ACHN (cell line): ENCODE data around the gene TFF2.

ENCODE experiments used
- DNase-seq: peaks from one replicate; pipeline ENCODE4 v3.0.0-alpha.2; 2015
- in situ Hi-C: cut with HindIII; loops from 2 replicates; pipeline ENCODE4 v1.10.0; 2017; ENCODE audit warnings: low sequenced_read_pairs, low pct_ligation_motif_present, low pct_unique_long_range_greater_than_20kb

TFF2 gene, protein sequence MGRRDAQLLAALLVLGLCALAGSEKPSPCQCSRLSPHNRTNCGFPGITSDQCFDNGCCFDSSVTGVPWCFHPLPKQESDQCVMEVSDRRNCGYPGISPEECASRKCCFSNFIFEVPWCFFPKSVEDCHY

GRCh38 chr21:42350927-42351426 lies at the start of gene TFF2:
TSS of gene TFF2 (minus strand) at chr21:42350994. CDS start at chr21:42350957, 37 bp downstream.
- no peak for DNase-seq
- in situ Hi-C loops, result no loop called here

DNA sequence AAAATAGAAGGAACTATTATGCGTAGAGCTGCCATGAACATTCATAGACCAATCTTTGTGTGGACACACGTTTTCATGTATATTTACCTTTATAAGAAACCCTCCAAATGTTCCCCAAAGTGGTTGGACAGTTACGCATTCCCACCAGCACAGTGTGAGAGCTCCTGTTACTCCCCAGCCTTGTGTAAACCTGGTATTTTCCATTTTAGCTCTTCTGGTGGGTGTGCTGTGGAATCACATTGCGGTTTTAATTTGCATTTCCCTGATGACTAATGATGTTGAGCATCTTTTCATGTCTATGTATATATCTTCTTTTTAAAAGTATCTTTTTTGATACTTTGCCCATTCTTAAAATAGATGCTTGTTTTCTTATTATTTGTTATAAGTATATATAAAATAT lies 49.7 kb upstream of the TFF2 start:
- in situ Hi-C loops, result no loop called here
- no peak for DNase-seq

DNA sequence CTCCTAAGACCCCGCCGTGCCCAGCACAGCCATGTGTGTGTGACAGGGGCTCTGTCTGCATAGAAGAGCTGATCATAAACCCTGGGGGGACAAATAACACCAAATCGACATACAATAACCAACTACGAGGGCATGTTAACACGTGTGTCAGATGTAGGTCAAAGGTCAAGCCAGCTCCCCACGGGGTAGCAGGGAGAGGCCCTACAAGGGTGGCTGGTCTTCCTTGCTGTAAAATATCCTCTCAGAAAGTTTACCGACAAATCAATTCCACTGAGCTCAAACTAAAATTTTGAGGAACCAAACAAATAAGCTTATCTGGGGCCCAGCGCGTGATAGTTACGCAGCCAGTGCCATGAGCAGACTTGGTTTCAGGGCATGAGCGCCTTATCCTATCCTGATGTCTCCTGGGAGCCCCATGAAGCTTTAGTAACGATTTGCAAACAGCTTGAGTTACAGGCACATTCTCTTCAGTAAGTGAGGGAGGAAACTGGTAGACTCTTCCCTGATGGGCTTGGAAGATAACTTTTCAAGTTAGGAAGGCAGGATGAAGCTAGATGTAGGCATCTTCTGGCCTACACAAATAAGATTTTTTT lies 47.7 kb upstream of the TFF2 start:
- in situ Hi-C loops, result no loop called here
- DNase-seq, result no peak

DNA sequence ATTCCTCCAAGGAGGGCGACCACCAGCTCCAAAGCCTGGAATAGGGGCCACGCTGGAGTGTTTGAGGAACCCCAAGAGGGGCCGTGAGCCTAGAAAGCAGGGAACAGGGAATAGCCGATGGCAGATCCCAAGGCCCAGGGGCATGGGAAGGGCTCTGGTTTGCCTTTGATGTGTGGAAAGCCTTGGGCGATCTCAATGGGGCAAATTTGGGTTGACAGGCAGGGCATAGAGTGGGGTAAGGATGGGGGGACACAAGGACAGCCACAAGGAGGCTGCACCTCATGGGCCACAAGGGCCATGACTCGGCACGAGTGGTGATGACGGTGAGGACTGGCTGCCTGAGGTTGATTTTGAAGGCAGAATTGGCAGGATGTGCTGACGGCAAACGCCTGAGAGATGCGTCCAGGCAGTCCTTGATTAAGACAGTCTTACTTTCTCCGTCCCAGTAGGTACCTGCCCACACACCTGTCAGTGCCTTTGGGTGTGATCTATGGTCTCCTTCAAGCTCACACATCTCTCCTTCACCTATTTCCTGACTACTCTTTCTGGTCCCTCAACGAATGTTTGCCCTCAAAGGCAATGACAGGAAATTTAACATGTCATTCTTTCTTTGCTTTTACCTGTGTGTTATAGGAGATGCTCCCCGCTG lies 47.1 kb upstream of the TFF2 start:
- in situ Hi-C loops, result no loop called here
- no peak for DNase-seq

GRCh38 chr21:42396799-42397745 lies 46.3 kb upstream of the TFF2 start:
- in situ Hi-C loops, result no loop called here
- no peak for DNase-seq

GRCh38 chr21:42395905-42396651 lies 45.3 kb upstream of the TFF2 start, which contains the start of gene TMPRSS3:
TSS of gene TMPRSS3 (minus strand) at chr21:42396052. CDS start at chr21:42395417, 635 bp downstream.
- no peak for DNase-seq
- in situ Hi-C loops, result no loop called here

GRCh38 chr21:42395302-42395701 lies 44.5 kb upstream of the TFF2 start:
- in situ Hi-C loops, result no loop called here
- DNase-seq, result no peak

DNA sequence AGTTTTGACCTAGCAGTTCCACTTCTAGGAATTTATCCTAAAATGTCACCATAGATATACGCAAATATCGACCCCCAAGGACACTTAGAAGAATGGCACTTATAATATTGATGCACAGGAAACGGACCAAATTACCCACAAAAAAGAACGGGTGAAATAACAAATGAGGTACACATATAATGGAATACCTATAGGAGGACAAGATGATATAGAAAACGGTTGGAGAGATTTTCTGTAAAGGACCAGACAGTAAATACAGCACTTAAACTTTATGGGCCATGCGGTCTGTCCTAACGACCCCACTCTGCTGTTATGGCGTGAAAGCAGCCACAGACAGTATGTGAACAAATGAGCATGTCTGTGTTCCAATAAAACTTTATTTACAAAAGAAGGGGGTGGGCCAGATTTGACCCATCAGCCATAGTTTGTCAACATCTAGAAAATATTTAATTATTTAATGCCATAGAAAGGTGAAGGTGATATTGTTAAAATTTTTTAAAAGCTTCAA lies 42.7 kb upstream of the TFF2 start:
- in situ Hi-C loops, result no loop called here
- DNase-seq, result no peak

DNA sequence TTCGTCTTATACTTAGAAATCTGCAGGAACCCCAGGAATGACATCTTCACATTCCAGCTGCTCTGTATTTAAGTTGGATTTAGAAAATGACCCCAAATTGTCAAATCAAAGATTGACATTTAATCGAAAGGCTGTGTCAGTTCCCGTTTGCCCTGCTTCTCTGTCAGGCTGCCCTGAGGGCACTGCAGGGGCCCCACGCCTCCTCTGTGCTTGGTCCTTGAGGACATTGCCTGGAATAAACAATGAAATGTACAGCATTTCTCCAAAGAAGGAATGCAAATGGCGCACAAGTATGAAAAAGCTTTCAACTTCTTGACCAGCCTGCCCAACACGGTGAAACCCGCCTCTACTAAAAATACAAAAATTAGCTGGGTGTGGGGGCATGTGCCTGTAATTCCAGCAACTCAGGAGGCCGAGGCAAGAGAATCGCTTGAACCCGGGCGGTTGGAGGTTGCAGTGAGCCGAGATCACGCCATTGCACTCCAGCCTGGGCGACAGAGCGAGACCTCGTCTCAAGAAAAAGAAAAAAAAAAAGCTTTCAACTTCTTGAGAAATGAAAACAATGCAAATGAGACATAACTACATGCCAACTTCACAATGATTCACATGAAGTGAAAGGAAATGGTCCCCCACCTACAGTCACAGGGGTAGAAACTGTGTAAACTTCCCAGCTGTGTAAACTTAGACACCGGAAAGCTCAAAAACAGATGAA lies 42.1 kb upstream of the TFF2 start:
- no peak for DNase-seq
- in situ Hi-C loops, result no loop called here

- DNase-seq, result no peak
- in situ Hi-C loops, result no loop called here
Measured at GRCh38 chr21:42391297-42391696, 40.5 kb upstream of the TFF2 start.

GRCh38 chr21:42390696-42391095 lies 39.9 kb upstream of the TFF2 start:
- in situ Hi-C loops, result no loop called here
- DNase-seq, result no peak

- DNase-seq, result no peak
- in situ Hi-C loops, result no loop called here
Measured at GRCh38 chr21:42390193-42390592, 39.4 kb upstream of the TFF2 start.

- DNase-seq, result no peak
- in situ Hi-C loops, result no loop called here
Measured at GRCh38 chr21:42389449-42389835, 38.6 kb upstream of the TFF2 start.

DNA sequence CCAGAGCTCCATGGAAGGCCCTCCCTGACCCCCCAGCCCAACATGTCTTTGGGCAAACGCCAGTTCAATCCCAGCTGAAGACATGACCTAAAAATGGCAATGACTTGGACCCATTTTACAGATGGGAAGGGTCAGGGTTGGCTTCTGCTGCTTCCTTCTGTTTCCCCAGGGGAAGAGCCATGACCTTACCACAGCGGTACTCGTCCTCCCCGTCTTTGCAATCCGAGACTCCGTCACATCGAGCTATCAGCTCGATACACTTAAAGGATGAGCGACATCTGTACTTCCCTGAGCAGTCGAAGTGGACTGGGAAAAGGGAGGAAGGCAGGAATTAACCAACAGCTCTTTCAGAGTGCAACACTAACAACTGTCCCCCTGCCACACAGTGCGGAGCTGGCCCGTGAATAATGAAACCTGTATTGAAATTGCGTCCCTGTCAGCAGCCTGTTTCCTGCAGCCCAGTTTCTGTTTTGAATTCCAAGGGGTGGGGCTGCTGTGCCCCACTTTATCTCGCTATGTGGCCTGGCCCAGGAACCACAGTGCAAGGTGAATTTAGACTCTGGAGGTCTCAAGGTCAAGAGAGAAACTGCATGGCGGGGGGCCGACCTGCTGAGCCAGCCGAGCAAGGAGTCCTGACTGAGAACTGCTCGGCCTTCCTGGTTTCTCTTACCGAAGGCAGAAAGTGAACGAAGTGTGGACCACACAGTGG lies 38.1 kb upstream of the TFF2 start:
- in situ Hi-C loops, result no loop called here
- no peak for DNase-seq

- DNase-seq, result no peak
- in situ Hi-C loops, result no loop called here
Measured at GRCh38 chr21:42387843-42388340, 37.1 kb upstream of the TFF2 start.

GRCh38 chr21:42387164-42387563 lies 36.4 kb upstream of the TFF2 start:
- in situ Hi-C loops, result no loop called here
- DNase-seq, result no peak

GRCh38 chr21:42386034-42386591 lies 35.3 kb upstream of the TFF2 start:
- DNase-seq, result no peak
- in situ Hi-C loops, result no loop called here
